Measurements from ENCODE around the gene MGAT4A.
"Not testable (repeated sequence)": the region's sequence is repeated elsewhere in the genome, so short reads cannot be mapped to it uniquely, and the experiment has no call there.

The MGAT4A gene

GRCh38 chr2:98607741-98608115, 123.2 kb downstream of the MGAT4A start:
- no peak for DNase-seq (ENCODE audit: low read depth in 2 of 2)

- DNase-seq (ENCODE audit: low read depth in 2 of 2): no peak
Measured at GRCh38 chr2:98607104-98607503, 123.8 kb downstream of the MGAT4A start.

GRCh38 chr2:98606431-98606830, 124.5 kb downstream of the MGAT4A start:
- no peak for DNase-seq (ENCODE audit: low read depth in 2 of 2)

GRCh38 chr2:98605076-98605475, 125.9 kb downstream of the MGAT4A start:
- DNase-seq (ENCODE audit: low read depth in 2 of 2): no peak

GRCh38 chr2:98604547-98604946, 126.4 kb downstream of the MGAT4A start:
- no peak for DNase-seq (ENCODE audit: low read depth in 2 of 2)

GRCh38 chr2:98601532-98602132, 129.3 kb downstream of the MGAT4A start:
- no peak for DNase-seq (ENCODE audit: low read depth in 2 of 2)

- DNase-seq (ENCODE audit: low read depth in 2 of 2): no peak
Measured at GRCh38 chr2:98598781-98599428, 132.0 kb downstream of the MGAT4A start.

GRCh38 chr2:98594665-98595064, 136.3 kb downstream of the MGAT4A start:
- DNase-seq (ENCODE audit: low read depth in 2 of 2): not testable (repeated sequence)

GRCh38 chr2:98592565-98592964, 138.4 kb downstream of the MGAT4A start:
- no peak for DNase-seq (ENCODE audit: low read depth in 2 of 2)

GRCh38 chr2:98589489-98589888, 141.4 kb downstream of the MGAT4A start:
- DNase-seq (ENCODE audit: low read depth in 2 of 2): no peak

- no peak for DNase-seq (ENCODE audit: low read depth in 2 of 2)
Measured at GRCh38 chr2:98588880-98589431, 142.0 kb downstream of the MGAT4A start.

- no peak for DNase-seq (ENCODE audit: low read depth in 2 of 2)
Measured at GRCh38 chr2:98586551-98587140, 144.3 kb downstream of the MGAT4A start.

GRCh38 chr2:98585386-98585785, 145.5 kb downstream of the MGAT4A start:
- DNase-seq (ENCODE audit: low read depth in 2 of 2): no peak

GRCh38 chr2:98583816-98584618, 146.9 kb downstream of the MGAT4A start:
- no peak for DNase-seq (ENCODE audit: low read depth in 2 of 2)

- no peak for DNase-seq (ENCODE audit: low read depth in 2 of 2)
Measured at GRCh38 chr2:98583276-98583675, 147.7 kb downstream of the MGAT4A start.

- no peak for DNase-seq (ENCODE audit: low read depth in 2 of 2)
Measured at GRCh38 chr2:98582523-98582922, 148.4 kb downstream of the MGAT4A start.

GRCh38 chr2:98580656-98581284, 150.2 kb downstream of the MGAT4A start:
- DNase-seq (ENCODE audit: low read depth in 2 of 2): no peak

GRCh38 chr2:98579926-98580325, 151.0 kb downstream of the MGAT4A start:
- DNase-seq (ENCODE audit: low read depth in 2 of 2): no peak

GRCh38 chr2:98578231-98578630, 152.7 kb downstream of the MGAT4A start:
- no peak for DNase-seq (ENCODE audit: low read depth in 2 of 2)

GRCh38 chr2:98577313-98577712, 153.6 kb downstream of the MGAT4A start:
- DNase-seq (ENCODE audit: low read depth in 2 of 2): no peak

GRCh38 chr2:98576666-98577312, 154.1 kb downstream of the MGAT4A start:
- DNase-seq (ENCODE audit: low read depth in 2 of 2): no peak
